GM21447 (cell line): Measurements from ENCODE around the gene TIMP2.
"Not testable (repeated sequence)": the region's sequence is repeated elsewhere in the genome, so short reads cannot be mapped to it uniquely, and the experiment has no call there.

Experiments used
- ATAC-seq: cut with Tn5 transposase; IDR thresholded peaks from one replicate; pipeline ENCODE4 v1.9.1; 2021; ENCODE audit not compliant: unreplicated experiment

Gene TIMP2

DNA sequence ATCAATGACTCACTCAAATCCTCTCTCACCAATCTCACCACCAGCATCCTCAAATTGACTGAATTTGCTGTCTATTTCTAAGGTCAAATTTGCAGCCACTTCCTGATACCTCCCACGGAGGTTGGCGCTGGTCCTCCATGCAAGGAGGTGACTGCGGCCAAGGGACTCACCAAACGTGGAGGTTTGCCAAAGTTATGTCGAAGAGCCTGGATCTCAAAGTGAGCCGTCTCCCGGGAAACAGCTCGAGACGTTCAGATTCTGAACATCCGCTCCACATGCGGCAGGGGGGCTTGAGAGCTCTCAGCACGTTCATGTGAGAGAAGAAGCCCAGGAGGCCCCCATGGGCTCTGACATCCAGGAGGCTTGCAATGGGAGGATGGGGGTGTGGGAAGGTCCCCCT, 31.9 kb upstream of the TIMP2 start:
- no peak for ATAC-seq

DNA sequence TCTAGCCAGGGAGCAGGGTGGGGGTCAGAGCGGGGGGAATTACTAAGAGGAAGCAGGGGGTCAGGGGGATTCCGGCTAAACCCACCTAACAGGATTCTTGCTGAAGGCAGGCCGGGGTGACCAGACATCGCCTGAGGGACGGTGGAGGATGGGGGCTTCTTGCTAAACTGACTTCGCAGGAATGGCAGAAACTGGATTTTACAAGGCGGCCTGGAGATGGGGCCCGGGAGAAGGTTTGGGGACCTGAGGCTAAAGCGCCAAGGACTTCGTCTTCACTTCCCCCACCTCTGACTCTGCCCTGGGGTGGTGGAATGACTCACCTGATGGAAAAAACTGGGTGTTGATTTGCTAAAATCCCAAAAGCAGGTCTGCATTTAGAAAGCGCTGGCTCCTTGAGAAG, 31.1 kb upstream of the TIMP2 start:
- ATAC-seq, result no peak

DNA sequence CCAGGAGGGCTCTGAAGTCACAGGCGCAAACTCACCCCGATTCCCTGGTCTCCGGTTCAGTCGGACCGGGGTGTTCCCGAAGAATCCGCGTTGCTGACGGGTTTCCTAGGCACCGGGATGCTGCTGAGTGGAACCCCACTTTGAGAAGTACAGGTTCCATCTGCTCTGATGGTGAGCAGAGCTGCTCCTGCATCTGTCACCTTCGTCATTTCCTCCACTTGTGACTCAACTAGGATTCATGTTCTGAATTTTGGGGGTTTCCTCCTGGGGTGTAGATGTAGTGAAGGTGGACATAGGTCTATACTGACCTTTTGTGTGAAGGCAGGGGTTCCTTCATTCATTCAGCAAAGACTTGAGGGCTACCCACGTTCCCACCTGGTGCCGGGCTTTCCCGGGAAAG, 29.5 kb upstream of the TIMP2 start:
- no peak for ATAC-seq

DNA sequence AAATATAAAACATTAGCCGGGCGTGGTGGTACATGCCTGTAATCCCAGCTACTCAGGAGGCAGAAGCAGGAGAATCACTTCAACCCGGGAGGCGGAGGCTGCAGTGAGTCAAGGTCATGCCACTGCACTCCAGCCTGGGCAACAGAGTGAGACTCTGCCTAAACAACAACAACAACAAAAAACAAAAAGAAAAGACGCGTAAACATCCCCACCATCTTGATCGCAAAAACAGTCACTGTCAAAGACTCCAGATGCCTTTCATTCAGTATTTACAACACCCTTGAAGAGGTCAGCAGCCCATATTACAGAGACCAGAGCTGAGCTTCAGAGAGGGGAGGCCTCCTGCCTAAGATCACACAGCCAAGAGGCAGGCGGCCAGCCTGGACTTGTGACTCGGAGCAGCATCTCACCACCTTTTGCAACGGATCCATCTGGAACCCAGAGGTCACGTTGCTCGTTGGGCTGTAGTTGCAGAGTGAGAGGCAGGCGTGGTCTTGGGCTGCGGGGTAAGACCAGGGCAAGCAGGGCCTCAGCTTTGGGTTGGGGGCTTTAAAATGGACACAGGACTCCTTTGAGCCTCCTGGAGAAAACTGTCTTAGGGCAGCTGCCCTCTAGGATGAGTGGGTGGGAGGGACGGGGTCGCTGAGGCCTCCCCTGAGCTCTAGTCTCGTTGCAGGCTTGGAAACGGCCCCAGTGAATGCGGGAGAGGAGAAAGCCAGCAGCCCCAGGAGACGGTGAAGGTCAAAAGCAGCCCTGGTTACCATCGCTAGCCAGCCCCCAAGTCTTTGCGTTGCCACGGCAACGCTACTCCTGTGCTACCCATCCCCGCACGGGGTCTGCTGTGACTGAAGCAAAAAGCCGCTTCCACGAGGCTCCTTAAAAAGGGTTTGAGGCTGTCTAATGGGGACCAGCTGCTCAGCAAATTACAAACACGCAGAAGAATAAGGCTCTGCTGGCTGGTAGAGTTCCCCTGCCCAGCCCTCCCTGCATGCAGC, 28.5 kb upstream of the TIMP2 start:
- no peak for ATAC-seq

DNA sequence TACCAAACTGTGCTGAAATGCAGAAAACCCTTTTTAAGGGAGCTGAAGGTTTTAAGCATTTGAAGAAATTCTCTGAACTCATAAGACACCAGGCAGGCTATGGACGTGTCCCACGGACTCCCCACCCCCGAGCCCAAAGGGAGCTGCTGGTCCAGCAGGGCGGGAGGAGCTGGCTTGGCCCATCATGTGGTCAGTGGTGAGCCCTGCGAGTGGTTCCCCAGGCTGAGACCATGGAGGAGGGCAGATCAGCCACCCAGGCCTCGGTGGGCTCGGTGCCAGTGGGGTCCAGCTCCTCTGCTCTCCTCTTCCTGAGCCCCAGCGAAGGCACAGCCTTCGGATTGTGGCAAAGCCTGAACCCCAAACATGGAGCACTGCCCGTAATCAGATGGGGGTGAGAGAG, 27.5 kb upstream of the TIMP2 start:
- no peak for ATAC-seq

DNA sequence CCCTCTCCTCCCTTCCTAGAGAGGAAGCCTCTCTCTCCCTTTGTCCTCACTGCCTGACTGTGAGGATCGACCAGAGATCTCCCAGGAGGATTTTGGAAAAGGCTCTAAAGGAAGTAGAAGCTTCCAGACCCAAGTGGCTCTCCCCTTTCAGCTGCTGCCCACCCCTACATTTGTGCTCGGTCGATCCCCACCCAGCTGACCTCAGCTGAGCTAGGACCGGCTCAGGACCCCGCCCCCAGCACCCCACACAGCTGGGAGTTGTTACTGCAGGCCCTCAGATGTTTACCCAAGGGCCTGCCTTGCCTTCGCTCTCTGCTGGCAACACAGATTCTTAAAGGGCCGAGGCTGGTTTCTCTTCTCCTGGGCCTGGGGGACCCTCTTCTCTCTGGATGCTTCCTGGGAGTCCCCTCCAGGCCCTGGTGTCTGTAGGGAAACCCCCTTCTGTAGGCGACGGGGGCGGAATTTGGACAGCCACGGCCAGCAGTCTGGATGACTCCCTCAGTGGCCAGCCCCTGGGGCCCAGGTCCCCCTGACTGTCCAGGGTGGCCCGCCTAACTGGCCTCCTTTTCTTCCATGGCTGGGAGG, 26.9 kb upstream of the TIMP2 start:
- no peak for ATAC-seq

DNA sequence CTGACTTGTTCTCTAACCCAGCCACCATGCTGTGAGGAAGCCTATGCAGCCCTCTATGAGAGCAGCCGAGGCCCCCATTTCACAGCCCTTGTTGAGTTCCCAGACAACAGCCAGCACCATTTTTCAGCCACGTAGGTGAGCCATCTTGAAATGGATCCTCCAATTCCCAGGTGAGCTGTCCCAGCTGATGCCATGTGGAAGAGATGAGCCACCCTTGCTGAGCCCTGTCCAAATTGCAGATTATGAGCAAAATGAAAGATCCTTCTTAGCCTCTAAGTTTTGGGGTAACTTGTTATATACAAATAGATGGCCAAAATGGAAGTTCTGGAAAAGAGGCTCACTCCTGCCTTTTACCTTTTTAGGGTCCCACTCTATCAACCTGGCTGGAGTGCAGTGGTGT, 25.7 kb upstream of the TIMP2 start:
- no peak for ATAC-seq

DNA sequence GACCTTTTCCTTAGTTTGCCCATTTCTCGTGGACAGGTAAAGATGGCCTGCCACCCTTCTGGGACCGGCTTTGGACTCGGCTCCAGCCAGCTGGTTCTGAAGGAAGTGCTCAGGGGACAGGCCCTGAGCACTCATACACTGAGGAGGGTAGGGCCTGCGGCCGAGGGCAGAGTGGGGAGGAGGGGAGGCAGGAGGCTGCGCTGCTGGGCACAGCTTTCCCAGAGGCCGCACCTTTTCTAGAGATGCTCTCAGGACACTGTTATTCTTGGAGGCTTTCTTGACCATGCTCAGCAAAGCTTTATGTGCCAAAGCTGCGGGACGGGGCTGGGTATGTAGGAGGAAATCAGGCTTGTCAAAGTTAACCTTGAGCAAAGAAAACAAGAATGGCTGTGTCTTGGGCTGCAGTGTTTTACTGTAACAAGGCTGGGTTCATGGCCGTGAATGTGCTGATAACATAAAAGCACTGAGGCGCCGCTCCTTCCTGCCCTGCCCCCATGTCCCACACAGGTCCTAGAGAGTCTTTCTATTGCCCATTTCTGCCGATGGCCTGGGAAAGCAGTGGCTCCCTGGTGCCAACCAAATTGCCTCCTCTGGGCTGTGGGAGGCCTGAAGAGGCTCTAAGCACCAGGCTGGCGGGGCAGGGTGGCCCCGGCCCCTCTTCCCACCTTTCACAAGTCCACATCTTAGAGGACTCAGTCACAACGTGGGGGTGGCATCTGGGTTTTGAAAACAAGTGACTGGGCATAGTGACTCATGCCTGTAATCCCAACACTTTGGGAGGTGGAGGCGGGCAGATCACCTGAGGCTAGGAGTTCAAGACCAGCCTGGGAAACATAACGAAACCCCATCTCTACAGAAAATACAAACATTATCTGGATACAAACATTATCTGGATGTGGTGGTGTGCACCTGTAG, 22.3 kb upstream of the TIMP2 start:
- no peak for ATAC-seq

DNA sequence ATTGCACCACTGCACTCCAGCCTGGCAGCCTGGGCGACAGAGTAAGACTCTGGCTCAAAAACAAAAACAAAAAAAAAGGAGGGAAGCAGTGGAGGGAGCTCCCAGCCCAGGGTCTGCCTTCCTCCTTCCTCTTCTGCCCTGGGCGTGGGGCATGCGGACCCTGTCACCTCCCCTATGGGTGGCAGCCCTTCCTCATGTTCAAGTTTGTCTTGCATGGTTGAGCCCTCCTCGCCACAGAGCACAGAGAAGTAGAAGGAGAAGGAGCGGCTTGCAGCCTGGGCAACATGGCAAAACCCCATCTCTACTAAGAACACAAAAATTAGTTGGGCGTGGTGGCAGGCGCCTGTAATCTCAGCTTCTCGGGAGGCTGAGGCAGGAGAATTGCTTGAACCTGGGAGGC, 21.4 kb upstream of the TIMP2 start:
- no peak for ATAC-seq

DNA sequence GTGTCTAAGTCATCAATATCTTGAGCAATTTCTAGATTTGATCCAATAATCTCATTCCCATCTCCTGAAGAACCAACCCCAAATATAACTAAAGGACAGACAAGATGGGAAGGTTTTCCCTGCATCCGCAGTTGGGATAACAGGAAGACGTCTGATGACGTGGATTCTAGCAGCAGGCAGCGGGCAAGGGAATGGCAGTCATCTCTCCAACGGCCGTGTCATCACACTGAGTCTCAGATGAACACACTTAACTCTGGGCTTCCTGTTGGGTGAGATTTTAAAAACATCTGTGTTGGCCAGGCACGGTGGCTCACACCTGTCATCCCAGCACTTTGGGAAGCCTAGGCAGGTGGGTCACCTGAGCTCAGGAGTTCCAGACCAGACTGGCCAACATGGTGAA, 20.9 kb upstream of the TIMP2 start:
- ATAC-seq, result no peak

DNA sequence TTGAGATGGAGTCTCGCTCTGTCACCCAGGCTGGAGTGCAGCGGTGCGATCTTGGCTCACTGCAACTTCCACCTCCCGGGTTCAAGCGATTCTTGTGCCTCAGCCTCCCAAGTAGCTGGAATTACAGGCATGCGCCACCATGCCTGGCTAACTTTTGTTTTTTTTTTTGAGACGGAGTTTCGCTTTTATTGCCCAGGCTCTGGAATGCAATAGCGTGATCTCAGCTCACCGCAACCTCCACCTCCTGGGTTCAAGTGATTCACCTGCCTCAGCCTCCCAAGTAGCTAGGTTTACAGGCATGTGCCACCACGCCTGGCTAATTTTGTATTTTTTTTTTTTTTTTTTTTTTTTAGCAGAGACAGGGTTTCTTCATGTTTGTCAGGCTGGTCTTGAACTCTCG, 20.3 kb upstream of the TIMP2 start:
- ATAC-seq, result not testable (repeated sequence)

DNA sequence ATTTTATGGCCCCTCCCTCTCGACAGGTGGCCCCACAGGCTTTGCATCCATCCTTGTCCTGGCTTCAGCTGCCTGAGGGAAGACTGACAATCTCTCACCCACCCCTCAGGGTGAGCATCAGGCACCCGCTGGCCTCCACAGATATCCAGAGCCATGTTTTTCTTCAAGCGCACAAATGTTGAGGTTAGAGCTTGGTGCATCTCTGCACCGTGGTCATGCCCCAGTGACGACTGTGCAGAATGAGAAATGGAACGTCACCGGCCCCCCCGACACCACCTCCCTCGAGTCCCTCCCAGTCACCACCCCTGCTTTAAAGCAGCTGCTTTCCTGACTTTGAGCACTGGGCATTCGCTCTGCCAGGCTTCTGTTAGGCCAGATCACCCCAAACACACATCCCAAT, 19.8 kb upstream of the TIMP2 start:
- no peak for ATAC-seq

DNA sequence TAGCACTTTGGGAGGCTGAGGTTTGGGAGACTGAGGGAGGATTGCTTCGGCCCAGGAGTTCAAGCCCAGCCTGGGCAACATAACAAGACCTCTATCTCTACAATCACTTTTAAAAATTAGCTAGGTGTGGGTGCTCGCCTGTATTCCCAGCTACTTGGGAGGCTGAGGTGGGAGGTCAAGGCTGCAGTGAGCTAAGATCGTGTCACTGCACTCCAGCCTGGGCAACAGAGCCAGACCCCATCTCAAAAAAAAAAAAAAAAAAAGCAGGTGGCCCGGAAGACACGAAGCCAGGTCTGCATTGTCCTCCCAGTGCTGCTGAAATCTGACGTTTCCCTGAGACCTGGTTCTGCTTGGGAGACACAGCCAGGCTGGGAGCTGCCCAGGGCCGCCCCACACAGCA, 18.8 kb upstream of the TIMP2 start:
- ATAC-seq, result no peak

DNA sequence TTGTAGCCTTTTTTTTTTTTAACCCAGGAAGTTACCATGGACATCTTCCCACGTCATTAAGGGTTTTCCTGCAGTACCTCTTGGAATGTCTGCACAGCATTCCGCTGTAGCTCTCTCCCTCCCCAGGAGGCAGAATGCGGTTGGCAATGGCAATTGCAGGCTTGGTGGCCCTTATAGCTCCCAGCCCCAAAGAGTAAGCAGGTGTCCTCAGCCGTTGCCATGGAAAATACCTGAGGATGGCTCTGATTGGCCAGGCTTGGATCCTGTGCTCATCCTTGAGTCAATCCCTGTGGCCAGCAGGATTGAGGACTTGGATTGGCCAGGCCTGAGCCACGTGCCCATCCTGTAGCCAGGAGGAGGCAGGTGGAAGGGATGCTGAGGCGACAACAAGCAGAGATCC, 15.5 kb upstream of the TIMP2 start:
- ATAC-seq, result no peak

DNA sequence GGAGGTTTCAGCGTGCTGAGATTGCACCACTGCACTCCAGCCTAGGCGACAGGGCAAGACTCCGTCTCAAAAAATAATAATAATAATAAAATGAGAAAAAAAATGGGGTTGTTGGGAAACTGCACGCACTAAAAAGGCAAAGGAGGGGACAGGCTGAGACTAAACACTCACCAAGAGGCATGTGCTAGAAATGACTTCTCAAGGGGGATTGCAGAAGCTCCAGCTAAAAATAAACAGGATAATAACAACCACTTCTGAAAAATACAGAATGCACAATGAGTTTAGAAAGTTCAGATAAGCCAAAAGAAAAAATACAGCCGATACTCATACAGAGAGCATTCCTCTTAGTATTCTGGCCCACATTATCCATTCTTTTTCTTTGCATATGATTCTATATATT, 15.1 kb upstream of the TIMP2 start:
- no peak for ATAC-seq

DNA sequence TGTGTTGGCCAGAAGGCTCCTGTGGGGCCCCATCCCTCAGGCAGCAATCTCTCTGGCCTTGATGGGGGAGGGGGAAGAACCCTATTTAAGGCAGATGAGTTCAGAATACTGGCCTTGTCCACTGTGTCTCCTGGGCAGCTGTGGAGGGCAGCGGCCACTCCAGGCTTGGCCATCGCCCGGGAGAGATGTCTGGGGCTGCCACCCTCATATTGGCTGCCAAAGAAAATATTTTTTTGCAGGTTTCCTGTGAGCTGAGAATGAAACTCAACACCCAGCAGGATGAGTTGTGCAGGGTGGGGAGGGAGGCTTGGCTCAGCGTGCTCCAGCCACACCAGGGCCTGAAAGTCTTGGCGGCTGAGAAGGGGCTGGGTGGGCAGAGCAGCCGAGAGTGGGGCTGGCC, 14.4 kb upstream of the TIMP2 start:
- ATAC-seq, result no peak

DNA sequence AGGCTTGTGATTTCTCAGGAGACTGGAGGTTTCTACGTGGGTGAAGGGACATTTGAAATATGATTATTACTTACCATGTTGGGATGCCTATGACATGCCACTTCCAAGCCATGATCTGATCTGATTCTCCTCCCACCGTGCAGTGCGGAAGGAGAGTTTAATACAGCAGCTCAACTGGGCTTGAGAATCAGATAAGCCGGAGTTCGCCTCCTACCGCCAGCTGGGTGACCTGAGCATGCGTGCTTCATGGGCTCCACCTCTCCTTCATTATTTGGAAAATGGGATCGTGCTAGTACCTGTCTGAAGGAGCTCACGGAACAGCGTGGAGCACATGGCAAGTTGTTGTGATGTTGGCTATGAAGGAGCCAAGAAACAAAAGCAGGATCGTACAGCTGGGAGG, 12.4 kb upstream of the TIMP2 start:
- no peak for ATAC-seq

DNA sequence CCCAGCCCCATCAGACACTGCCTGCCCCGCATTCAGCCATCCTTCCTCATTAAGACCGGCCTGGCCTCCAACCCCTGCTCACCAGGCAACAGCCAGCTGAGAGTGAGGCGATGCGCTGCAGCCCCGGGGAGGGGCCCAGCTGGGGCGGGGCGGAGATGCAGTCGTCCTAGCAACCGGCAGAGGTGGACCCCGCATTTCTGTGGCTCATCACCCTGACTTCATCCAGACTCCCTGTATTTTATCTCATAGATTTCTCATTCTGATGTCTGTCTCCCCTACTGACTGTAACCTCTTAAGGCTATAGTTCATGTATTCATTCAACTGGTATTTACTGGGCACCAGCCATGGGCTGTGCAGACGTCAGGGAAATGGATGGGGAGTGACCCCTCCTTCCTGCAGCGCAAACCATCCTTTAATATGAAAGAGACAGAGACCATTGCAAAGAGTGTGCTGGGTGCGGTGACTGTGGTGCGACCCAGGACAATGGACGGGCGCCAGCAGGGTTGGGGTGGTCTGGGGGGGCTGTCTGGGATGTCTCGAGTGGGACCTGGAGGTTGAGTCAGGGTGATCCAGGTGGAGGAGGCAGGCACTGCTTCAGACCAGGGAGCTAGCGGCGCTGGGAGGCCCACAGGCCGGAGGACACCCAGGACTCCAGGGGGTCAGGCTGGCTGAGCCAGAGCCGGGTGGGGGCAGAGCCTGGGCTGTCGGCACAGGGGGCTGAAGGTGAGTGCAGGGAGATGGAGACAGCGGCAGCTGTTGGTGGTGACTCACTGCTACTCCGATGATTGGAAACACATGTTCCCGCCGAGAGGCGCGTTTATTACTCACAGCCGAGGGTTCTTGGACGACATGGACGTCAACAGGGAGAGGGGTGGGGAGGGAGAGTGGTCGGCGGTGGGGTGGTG, 10.5 kb upstream of the TIMP2 start:
- ATAC-seq, result no peak

DNA sequence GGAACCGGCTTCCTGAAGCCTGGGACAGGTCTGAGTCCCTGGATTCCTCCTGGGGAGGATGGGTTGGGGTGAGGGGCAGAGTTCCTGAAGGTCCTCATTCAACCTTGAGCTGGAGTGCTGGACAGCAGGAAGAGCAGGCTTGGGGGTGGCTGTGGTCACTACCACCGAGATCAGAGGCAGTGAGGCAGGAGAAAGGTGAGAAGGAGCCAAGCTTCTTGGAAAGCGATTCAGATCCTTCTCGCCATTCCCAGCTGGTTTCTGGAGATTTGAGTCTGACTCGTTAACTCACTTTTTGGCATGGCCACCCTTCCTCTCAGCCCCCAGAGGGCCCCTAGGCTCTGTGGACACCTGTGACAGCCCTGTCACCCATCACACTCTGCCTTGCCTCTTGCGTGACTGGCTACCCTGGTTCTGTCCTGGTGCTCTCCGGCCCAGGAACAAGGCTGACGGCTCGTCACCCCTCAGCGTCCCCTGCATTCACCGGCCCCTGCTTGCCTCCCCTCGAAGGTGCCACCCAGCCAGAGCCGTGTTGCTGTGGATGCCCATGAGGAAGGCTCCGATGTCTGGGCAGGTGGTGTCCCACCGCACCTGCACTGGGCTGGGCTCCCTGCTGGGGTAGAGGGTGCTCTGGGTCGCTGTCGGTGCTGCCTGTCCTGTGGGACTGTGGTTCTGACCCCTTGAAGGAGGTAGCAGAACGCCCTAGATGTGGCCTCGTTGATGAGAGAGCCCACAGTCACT, 9.7 kb upstream of the TIMP2 start:
- no peak for ATAC-seq
